ENCODE data around the gene FAM240A. TPM values are rescaled to one million over a fixed set of nuclear protein-coding genes. Genes with fewer than 3 reads are reported as not detected.

Gene FAM240A
- total RNA-seq, 1 donor from 2014 or later: not detected

DNA sequence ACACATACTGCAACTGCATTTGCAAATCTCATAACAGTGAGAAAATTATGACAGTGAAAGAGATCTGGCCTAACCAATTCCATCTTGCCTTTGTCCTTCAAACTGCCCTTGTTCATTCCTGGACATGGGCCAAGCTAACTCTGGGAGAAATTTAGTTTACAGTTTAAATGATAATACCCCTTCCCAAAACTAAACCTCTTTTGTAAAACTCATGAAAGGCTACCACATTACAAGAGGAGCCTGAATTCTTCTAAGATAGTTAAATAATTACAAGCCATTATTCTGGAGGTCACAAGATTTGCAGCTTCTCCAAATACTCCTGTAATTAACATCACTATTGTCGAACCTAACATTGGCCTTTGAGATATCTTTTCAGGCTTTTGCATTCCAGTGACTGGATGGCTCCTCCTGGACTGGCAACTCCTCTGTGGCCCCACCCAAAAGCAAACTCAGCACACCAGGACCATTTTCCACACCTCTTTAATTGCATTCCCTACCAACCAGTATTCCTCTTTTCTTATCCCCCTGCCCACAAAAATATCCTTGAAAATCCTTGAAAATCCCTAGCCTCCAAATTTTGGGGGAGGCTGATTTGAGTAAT lies 8.8 kb upstream of the FAM240A start:
- TF ChIP-seq, protein P1, sequence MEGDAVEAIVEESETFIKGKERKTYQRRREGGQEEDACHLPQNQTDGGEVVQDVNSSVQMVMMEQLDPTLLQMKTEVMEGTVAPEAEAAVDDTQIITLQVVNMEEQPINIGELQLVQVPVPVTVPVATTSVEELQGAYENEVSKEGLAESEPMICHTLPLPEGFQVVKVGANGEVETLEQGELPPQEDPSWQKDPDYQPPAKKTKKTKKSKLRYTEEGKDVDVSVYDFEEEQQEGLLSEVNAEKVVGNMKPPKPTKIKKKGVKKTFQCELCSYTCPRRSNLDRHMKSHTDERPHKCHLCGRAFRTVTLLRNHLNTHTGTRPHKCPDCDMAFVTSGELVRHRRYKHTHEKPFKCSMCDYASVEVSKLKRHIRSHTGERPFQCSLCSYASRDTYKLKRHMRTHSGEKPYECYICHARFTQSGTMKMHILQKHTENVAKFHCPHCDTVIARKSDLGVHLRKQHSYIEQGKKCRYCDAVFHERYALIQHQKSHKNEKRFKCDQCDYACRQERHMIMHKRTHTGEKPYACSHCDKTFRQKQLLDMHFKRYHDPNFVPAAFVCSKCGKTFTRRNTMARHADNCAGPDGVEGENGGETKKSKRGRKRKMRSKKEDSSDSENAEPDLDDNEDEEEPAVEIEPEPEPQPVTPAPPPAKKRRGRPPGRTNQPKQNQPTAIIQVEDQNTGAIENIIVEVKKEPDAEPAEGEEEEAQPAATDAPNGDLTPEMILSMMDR (IDR thresholded peaks at IDR 0.05): no peak
- peaks cover 2% of the 10 kb centered on the region for H3K27me3 Mint-ChIP-seq (ENCODE audit: unreplicated experiment)
- no peak for DNase-seq (ENCODE audit: extremely low spot score, unreplicated experiment)
- H3K9me3 Mint-ChIP-seq (ENCODE audit: unreplicated experiment): no peaks in the 10 kb centered on the region
- H3K27ac Mint-ChIP-seq (ENCODE audit: unreplicated experiment): no peak overlapping the region
- H3K36me3 Mint-ChIP-seq (ENCODE audit: unreplicated experiment): no peaks in the 10 kb centered on the region
- H3K4me1 Mint-ChIP-seq (ENCODE audit: unreplicated experiment): no peaks in the 10 kb centered on the region
- no peak overlapping the region for H3K4me3 Mint-ChIP-seq (ENCODE audit: unreplicated experiment)

DNA sequence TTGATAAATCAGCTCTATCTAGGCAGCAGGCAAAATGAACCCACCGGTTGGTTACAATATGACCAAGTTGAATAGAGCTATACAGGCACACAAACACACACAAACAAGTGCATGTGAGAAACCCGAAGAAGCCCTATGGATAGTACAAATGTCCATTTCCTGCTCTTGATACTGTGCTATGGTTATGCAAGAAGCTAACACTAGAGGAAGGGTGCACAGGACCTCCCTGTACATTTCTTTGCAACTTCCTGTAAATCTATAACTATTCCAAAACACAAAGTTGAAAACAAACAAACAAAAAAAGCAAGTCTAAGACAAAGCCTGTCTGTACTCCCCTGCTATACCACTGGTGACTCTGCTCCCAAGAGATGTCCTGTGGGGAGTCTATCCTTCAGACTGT lies 8.2 kb upstream of the FAM240A start:
- H3K36me3 Mint-ChIP-seq (ENCODE audit: unreplicated experiment): no peaks in the 10 kb centered on the region
- peaks cover 3% of the 10 kb centered on the region for H3K4me1 Mint-ChIP-seq (ENCODE audit: unreplicated experiment)
- H3K27me3 Mint-ChIP-seq (ENCODE audit: unreplicated experiment): peaks cover 2% of the 10 kb centered on the region
- no peaks in the 10 kb centered on the region for H3K9me3 Mint-ChIP-seq (ENCODE audit: unreplicated experiment)
- TF ChIP-seq, protein P1 (IDR thresholded peaks at IDR 0.05): no peak
- no peak overlapping the region for H3K27ac Mint-ChIP-seq (ENCODE audit: unreplicated experiment)
- DNase-seq (ENCODE audit: extremely low spot score, unreplicated experiment): no peak
- H3K4me3 Mint-ChIP-seq (ENCODE audit: unreplicated experiment): no peak overlapping the region

DNA sequence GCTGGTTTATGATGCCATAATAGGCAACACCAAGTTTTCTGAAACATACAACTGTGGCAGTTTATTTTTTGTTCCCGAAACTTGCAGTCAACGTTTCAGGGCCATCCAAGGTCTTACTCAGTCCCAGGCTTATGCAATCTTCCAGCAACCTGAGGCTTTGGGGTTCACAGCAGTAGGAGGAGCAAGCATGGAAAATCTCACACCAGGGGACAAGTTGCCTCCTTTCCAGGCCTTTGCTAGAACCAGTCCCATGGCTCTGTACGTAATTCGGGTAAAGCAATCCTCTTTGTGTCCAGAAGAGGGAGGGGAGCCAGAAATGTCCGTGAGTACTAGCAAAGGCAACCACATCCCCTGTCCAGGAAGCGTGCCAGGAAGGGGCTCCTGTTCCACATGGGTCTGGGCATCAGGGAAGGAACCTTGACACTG lies 4.7 kb upstream of the FAM240A start:
- H3K27ac Mint-ChIP-seq (ENCODE audit: unreplicated experiment): no peak overlapping the region
- H3K9me3 Mint-ChIP-seq (ENCODE audit: unreplicated experiment): no peaks in the 10 kb centered on the region
- DNase-seq (ENCODE audit: extremely low spot score, unreplicated experiment): peak; percentile 70

DNA sequence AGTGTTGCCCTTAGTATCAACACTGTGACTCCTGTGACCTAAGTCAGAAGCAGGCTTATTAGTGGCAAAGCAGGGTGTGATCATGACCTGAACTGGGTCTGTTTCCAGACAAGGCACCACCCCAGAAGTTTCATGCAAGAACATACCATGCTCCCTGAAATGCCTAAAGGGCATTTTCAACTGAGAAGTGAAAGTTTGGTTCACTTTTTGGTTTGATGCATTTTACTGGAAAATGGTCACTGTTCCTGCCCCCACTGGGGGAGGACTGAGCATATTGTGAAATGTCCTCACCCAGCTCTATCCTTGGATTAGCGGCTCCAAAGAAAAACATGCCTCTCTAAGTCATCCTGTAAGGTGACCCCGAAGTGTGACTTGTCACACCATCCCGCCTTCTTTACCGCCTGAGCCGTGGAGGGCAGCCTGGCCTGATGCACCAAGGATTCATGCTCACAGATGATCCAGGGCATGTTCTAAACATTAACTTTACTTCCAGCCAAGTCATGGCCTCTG lies 3.1 kb upstream of the FAM240A start:
- Mint-ChIP-seq H3K36me3 (ENCODE audit: unreplicated experiment) (no peaks in the 10 kb centered on the region), H3K9me3 (ENCODE audit: unreplicated experiment) (no peaks in the 10 kb centered on the region), H3K4me1 (ENCODE audit: unreplicated experiment) (peaks cover 11% of the 10 kb centered on the region), H3K27ac (ENCODE audit: unreplicated experiment) (no peak overlapping the region), H3K27me3 (ENCODE audit: unreplicated experiment) (peaks cover 14% of the 10 kb centered on the region), H3K4me3 (ENCODE audit: unreplicated experiment) (no peak overlapping the region)
- DNase-seq (ENCODE audit: extremely low spot score, unreplicated experiment): peak; percentile 32
- TF ChIP-seq, protein P1 (IDR thresholded peaks at IDR 0.05): no peak

More for the DNA sequence above, 4.7 kb upstream of the FAM240A start:
- Mint-ChIP-seq H3K4me3 (ENCODE audit: unreplicated experiment) (no peak overlapping the region), H3K36me3 (ENCODE audit: unreplicated experiment) (no peaks in the 10 kb centered on the region), H3K27me3 (ENCODE audit: unreplicated experiment) (peaks cover 7% of the 10 kb centered on the region), H3K4me1 (ENCODE audit: unreplicated experiment) (peaks cover 11% of the 10 kb centered on the region)
- TF ChIP-seq, protein P1 (IDR thresholded peaks at IDR 0.05): no peak

DNA sequence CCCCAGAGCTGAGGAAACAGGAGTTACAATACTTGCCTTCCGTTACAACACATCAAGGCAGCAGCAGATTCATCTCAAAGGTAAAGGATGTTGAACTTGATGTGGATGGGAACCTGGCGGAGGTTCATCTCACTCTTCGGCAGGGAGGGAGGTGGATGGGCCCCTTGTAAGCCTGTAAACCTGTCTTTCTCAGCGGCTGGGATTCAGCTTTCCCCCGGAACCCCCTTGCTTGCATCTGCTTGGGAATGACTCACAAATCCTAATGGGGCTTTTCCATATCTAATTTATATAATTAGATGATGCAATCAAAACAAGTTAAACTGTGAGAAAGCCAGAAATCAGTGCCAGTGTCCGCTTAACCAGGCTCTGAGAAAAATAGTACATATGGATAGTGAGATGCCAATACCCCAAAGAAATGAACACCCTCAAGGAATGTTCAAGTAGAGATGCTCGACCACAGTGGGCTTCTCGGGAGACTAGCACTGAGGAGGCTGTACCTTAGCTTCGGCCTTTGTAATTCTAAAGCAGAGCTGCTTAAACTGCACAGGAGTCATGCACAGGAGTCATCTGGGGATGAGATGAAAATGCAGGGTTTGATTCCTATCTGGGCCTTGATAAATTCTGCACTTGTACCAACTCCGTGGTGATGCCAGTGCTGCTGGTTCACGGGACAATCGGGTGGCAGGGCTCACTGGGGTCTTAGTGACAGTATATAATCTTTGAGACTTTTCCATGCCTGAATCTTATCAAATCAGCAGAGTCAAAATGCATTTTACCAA lies 2.2 kb upstream of the FAM240A start:
- no peak overlapping the region for H3K4me3 Mint-ChIP-seq (ENCODE audit: unreplicated experiment)
- peaks cover 11% of the 10 kb centered on the region for H3K4me1 Mint-ChIP-seq (ENCODE audit: unreplicated experiment)
- H3K9me3 Mint-ChIP-seq (ENCODE audit: unreplicated experiment): no peaks in the 10 kb centered on the region
- no peaks in the 10 kb centered on the region for H3K36me3 Mint-ChIP-seq (ENCODE audit: unreplicated experiment)
- H3K27me3 Mint-ChIP-seq (ENCODE audit: unreplicated experiment): peaks cover 15% of the 10 kb centered on the region
- H3K27ac Mint-ChIP-seq (ENCODE audit: unreplicated experiment): no peak overlapping the region
- DNase-seq (ENCODE audit: extremely low spot score, unreplicated experiment): peak; percentile 57
- TF ChIP-seq, protein P1 (IDR thresholded peaks at IDR 0.05): no peak

Measured in osteocyte (in vitro differentiated cells).